Thyroid gland (tissue), 4 donors: ENCODE data around the gene WDR5B. TPM values are rescaled to one million over a fixed set of nuclear protein-coding genes. Genes with fewer than 3 reads are reported as not detected.

Experiments used
- DNase-seq, 2 donors: peaks; one replicate each; pipeline ENCODE4 v3.0.0-alpha.2; 2019
- H3K27ac ChIP-seq, 3 donors: fragments of 200-600 bp; sonication (generic); 1 replicate in 2 of 3; 2 replicates in 1 of 3; pipeline ENCODE4 v1.5.1; 2016 to 2019; ENCODE audit warnings: mild to moderate bottlenecking in 1 of 3, moderate library complexity in 1 of 3
- H3K27me3 ChIP-seq: fragments of 200-600 bp; sonication (generic); one replicate; pipeline ENCODE4 v1.5.1; 2019
- H3K36me3 ChIP-seq, 2 donors: fragments of 200-600 bp; sonication (generic); one replicate each; pipeline ENCODE4 v1.5.1; 2016 to 2019
- H3K4me1 ChIP-seq, 2 donors: fragments of 200-600 bp; sonication (generic); one replicate each; pipeline ENCODE4 v1.5.1; 2017 to 2019
- H3K4me3 ChIP-seq, 3 donors: fragments of 200-600 bp; sonication (generic); replicated peaks in 1 of 3; 1 replicate in 2 of 3; 2 replicates in 1 of 3; pipeline ENCODE4 v1.5.1; 2016; ENCODE audit warnings: mild to moderate bottlenecking in 1 of 3
- H3K9me3 ChIP-seq: fragments of 200-600 bp; sonication (generic); one replicate; pipeline ENCODE4 v1.5.1; 2017
- POLR2A ChIP-seq, 2 donors: fragments of 450-650 bp; IDR thresholded peaks; one replicate each; pipeline ENCODE4 v1.6.1; 2017; ENCODE audit warnings: antibody characterized with exemption in 2 of 2, mild to moderate bottlenecking in 2 of 2, moderate library complexity in 1 of 2
- WGBS, 2 donors: methylation state at CpG; one replicate each; pipeline ENCODE4 v1.1.5; 2017; 5-methylcytosine and 5-hydroxymethylcytosine counted together
- intact Hi-C: fragments of 100-400 bp; cut with DNase I; formaldehyde crosslinking; loops from one replicate; pipeline ENCODE4 v1.15.1; 2023
- total RNA-seq, 4 donors: library from RNA; depleted of rRNA; stranded (reverse); fragments of >200 nt; gene quantifications; one replicate each; pipeline ENCODE4 v1.2.3, GENCODE V29; 2016
- TF ChIP-seq, protein P1 (sequence below), 6 experiments: fragments of 200-600 bp in 3 of 6; fragments of 450-650 bp in 3 of 6; sonication (generic) in 3 of 6; IDR thresholded peaks; one replicate each; pipeline ENCODE4 v1.5.1; 2016 to 2019; ENCODE audit warnings: antibody characterized with exemption in 6 of 6, mild to moderate bottlenecking in 2 of 6, inconsistent platforms in 1 of 6, moderate library complexity in 1 of 6

WDR5B gene
- total RNA-seq, 4 donors from 2014 or later, result 8.6 to 10.7 (median 9.3) TPM

DNA sequence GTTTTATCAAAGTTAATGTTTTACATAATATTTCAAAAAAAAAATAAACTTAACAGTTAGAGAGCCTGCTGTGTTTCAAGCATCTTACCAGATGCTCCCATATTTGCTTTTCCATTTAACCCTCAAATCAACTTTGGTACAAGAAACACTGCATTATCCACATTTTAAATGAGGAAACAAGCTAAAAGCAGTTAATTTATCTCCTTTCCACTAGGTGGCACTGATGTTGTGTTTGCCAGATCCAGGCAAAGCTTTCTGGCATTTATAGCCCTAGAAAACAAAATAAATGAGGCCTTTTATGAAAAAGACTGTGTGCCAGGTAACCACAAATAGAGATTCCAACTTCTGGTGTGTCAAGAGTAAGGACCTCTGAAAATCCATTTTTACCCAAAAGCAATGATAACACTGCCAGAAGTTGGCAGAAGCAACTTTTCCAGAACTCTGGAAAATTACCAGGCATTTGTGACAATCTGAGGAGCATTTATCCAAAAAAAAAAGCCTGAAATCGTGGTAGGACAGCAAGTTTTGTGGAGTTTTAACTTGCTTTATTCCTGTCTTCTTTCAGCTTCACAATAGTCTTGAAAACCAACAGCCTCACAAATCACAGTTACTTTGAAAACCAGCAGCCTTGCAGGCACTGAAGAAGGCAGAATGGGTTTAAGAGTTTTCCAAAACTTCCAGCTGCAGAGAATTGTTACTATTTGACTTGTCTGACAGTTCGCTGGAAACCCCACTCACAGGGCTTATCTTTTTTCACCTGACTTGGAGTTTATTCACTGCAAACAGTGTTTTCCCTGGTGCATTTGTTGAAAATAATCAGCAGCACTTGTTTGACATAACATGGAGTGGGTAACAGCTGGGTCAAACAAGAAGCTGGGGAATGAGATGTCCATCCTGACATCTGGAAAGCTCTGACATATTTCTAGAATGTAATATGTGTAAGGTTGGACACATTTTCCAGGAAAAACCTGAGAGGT lies 22.7 kb downstream of the WDR5B start:
- H3K27ac ChIP-seq, result no peak overlapping the region
- peak in 1 of 2 donors; percentile 6 for DNase-seq
- H3K4me3 ChIP-seq, result no peak overlapping the region
- H3K9me3 ChIP-seq, result no peaks in the 10 kb centered on the region
- no peaks in the 10 kb centered on the region for H3K27me3 ChIP-seq
- H3K36me3 ChIP-seq, result no peaks in the 10 kb centered on the region
- 44 to 48% methylated on average over 2 of the region's 2 CpGs for whole genome bisulfite sequencing, 2 donors
- intact Hi-C loops, result no loop called here
- TF ChIP-seq POLR2A (IDR thresholded peaks at IDR 0.05), result no peak
- TF ChIP-seq, protein P1, sequence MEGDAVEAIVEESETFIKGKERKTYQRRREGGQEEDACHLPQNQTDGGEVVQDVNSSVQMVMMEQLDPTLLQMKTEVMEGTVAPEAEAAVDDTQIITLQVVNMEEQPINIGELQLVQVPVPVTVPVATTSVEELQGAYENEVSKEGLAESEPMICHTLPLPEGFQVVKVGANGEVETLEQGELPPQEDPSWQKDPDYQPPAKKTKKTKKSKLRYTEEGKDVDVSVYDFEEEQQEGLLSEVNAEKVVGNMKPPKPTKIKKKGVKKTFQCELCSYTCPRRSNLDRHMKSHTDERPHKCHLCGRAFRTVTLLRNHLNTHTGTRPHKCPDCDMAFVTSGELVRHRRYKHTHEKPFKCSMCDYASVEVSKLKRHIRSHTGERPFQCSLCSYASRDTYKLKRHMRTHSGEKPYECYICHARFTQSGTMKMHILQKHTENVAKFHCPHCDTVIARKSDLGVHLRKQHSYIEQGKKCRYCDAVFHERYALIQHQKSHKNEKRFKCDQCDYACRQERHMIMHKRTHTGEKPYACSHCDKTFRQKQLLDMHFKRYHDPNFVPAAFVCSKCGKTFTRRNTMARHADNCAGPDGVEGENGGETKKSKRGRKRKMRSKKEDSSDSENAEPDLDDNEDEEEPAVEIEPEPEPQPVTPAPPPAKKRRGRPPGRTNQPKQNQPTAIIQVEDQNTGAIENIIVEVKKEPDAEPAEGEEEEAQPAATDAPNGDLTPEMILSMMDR (IDR thresholded peaks at IDR 0.05), result peak; percentile 33 to 73 (median 62)
- H3K4me1 ChIP-seq, result no peaks in the 10 kb centered on the region

DNA sequence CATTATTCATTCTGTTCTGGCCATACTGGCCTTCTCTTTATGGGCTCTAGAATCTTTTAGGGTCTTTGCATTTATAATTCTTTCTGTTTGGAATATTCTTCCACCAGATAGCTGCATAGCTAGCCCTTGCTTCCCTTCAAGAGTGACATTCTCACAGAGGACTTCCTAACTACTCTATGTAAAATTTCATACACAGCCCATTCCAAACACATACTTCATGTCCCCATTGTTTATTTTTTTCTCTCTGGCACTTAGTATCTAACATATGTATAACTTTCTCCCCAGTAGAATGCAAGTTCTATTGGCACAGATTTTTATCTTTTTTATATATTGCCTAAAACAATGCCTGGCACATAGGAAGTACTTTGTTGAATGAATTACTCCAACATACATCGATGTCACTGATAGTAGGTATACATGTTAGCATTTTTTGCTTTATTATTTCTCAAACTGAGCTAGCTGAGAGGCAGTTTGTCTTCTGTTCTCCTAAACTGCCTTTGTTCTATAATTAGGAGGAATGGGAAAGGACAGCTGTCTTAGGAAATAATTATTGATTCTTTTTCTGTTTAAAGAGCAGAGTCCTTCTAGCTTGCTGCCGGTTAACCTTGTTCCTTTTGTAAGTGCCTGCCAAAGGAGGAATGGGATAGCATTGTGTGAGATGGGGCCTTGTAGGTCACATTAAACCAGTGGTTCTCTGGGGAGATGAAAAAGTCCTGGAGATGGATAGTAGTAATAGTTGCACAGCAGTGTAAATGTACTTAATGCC lies 24.0 kb downstream of the WDR5B start:
- H3K9me3 ChIP-seq, result no peaks in the 10 kb centered on the region
- H3K27ac ChIP-seq, result no peak overlapping the region
- no peaks in the 10 kb centered on the region for H3K4me1 ChIP-seq
- no peaks in the 10 kb centered on the region for H3K27me3 ChIP-seq
- no peak for DNase-seq
- no peaks in the 10 kb centered on the region for H3K36me3 ChIP-seq
- no peak overlapping the region for H3K4me3 ChIP-seq
- TF ChIP-seq, protein P1 (IDR thresholded peaks at IDR 0.05), result no peak
- 36 to 66% methylated on average over 2 of the region's 2 CpGs for WGBS, 2 donors
- intact Hi-C loops, result no loop called here

DNA sequence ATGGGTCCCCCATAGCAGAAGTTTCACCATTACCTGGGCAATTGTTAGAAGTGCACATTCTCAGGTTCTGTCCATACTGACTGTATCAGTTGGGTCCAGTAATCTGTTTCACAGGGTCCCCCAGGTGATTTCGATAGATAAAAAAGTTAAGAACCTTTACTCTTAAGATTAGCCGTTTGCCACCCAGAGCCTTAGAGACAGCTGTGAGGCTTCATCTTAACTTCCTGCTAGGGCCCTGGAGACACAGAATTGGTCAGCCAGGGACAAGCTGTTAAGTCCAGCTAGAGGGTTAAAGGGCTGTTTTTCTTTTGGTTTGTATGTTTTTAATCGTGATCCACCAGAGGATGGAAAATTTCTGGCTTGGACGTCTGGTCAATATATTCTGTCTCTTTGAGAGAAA lies 25.2 kb downstream of the WDR5B start:
- no peaks in the 10 kb centered on the region for H3K4me1 ChIP-seq
- H3K27ac ChIP-seq, result no peak overlapping the region
- no peaks in the 10 kb centered on the region for H3K9me3 ChIP-seq
- no peak overlapping the region for H3K4me3 ChIP-seq
- H3K36me3 ChIP-seq, result no peaks in the 10 kb centered on the region
- intact Hi-C loops, result no loop called here
- 63 to 66% methylated on average over 4 of the region's 4 CpGs for WGBS, 2 donors
- TF ChIP-seq POLR2A (IDR thresholded peaks at IDR 0.05), result no peak
- TF ChIP-seq, protein P1 (IDR thresholded peaks at IDR 0.05), result no peak
- H3K27me3 ChIP-seq, result no peaks in the 10 kb centered on the region
- DNase-seq, result no peak

DNA sequence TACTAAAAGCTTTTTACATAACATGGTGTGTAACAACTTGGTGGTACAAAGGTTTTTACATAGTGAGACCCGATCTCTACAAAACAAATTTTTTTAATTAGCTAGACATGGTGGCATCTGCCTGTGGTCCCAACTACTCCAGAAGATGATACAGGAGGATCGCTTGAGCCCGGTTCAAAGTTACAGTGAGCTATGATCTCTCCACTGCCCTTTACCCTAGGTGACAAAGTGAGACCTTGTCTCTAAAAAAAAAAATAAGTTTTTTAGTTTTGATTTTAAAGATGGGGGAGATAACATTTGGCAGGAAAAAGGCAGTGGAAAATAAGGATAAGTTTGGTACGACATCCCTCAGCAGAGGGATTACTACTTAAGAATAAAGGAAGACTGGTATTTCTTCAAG lies 26.0 kb downstream of the WDR5B start:
- DNase-seq, result no peak
- Histone ChIP-seq H3K4me1 (peaks cover 0 to under 1% of the 10 kb centered on the region in 2 donors), H3K4me3 (no peak overlapping the region), H3K9me3 (no peaks in the 10 kb centered on the region), H3K36me3 (no peaks in the 10 kb centered on the region), H3K27me3 (no peaks in the 10 kb centered on the region), H3K27ac (no peak overlapping the region)
- TF ChIP-seq POLR2A (IDR thresholded peaks at IDR 0.05), result no peak
- TF ChIP-seq, protein P1 (IDR thresholded peaks at IDR 0.05), result no peak
- WGBS, 2 donors, result 91 to 93% methylated on average over 4 of the region's 4 CpGs
- intact Hi-C loops, result loop anchor here (10.0 kb wide), 1 partner anchor 285 kb away; no protein-coding TSS in a partner anchor
